ENCODE measurements around the gene ETF1.

ETF1 gene

GRCh38 chr5:138563340-138564118, 20.5 kb upstream of the ETF1 start:
- DNase-seq (ENCODE audit: low read depth, low spot score) = no peak

GRCh38 chr5:138560971-138561370, 17.9 kb upstream of the ETF1 start:
- DNase-seq (ENCODE audit: low read depth, low spot score) = no peak

DNA sequence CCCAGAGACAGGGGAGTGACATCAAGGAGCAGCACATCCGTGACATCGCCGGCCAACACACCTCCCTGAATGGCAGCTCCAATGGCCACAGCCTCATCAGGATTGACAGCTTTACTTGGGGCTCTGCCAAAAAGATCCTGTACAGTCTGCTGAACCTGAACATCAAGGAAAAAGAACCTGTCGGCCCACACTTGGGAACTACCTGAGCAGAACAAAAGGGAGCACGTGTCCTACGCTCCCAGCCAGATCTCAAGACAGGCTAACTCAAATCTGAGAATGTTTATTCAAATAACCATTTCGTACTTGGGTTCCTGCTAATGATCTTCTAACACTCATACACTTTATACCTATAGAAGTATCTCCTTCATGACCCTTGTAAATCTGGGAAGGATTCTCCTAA, 16.9 kb upstream of the ETF1 start:
- no peak for DNase-seq (ENCODE audit: low read depth, low spot score)

DNA sequence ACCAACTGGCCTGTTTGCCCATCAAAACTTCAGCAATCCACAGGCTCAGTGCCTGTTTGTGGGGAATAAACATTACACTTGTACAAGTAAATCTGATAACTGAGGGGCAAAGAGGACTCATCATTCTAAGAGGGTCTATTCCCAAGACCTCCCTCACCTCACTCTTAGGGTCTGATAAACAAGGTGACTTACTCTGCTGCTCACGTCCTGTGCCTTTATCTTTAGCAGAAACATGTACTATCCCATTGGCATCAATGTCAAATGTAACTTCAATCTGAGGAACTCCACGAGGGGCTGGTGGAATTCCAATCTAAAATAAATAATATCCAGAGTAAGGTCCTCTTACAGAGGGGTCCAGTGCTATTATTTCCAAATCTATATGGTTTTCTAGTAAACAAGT, 14.6 kb upstream of the ETF1 start:
- no peak for DNase-seq (ENCODE audit: low read depth, low spot score)

DNA sequence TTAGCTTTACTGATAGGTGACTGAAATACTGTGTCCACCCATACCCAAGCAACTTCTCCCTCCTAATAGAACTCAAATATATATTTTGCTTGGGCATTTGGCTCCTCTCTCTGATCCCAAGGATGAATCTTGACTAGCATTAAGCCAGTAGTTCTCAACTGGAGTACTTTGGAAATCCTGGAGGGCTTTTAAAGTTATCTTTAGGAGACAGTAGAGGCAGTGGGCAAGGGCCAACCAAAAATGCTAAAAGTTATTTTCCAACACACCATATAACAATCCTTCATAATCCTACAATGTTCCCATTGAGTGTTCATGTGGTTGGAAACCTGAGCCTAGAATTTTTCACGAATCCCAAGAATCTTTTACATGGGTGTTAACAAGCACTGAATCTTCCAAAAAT, 11.1 kb upstream of the ETF1 start:
- no peak for DNase-seq (ENCODE audit: low read depth, low spot score)

- DNase-seq (ENCODE audit: low read depth, low spot score) = no peak
These were observed 10.5 kb upstream of the ETF1 start for GRCh38 chr5:138553437-138554095.

GRCh38 chr5:138552657-138553056, 9.6 kb upstream of the ETF1 start:
- DNase-seq (ENCODE audit: low read depth, low spot score) = no peak

DNA sequence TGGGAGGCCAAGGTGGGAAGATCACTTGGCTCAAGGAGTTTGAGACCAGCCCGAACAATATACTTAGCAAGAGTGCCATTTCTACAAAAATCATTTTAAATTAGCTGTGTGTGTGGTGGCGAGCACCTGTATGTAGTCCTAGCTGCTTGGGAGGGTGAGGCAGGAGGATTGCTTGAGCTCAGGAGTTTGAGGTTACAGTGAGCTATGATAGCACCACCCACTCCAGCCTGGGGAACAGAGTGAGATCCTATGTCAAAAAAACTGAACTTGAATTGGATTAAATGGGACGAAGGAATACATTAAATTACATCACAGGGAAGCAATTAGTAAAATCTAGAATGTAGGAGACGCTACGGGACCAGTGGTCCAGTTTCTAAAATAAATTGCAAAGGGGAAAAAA, 6.4 kb upstream of the ETF1 start:
- no peak for DNase-seq (ENCODE audit: low read depth, low spot score)

GRCh38 chr5:138545919-138546562, 3.0 kb upstream of the ETF1 start:
- no peak for DNase-seq (ENCODE audit: low read depth, low spot score)

- DNase-seq (ENCODE audit: low read depth, low spot score) = no peak
These were observed 1.4 kb upstream of the ETF1 start for GRCh38 chr5:138544181-138545134.

GRCh38 chr5:138543730-138544104, 681 bp upstream of the ETF1 start:
- no peak for DNase-seq (ENCODE audit: low read depth, low spot score)

DNA sequence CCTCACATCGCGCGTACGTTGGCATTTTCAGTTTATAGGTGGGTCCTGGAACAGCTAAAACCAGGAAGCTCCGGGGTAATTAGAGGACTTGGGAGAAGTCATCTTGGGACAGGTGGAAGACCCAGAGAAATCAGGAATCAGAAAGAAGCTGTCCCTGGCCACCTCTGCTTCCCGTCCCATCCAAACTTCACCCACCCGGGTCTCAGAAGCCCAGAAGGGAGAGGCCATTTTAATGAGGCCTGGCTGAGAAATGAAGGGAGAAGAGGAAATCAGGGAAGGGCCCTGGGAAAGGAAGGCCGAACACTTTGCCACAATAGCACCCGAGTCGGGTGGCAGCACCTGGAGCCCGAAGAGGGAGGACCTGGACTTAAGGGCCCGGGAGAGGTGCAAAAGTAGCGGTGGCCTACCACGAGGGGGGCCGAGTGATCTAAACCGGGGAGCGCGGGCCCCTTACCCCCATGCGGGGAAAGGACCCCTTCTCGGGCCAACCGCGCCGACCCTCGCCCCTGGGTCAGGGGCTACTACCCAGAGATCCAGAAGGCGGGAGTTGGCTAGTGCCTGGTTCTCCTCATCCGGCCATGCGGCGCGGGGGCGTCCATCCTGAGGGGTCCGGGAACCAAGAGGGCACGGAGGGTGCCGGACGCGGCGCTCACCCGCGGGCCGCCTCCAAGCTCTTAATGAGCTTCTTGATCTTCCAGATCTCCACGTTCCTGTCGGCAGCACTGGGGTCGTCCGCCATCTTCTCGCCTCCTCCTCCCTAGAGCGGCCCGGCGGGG, 668 bp downstream of the ETF1 start:
- no peak for DNase-seq (ENCODE audit: low read depth, low spot score)

DNA sequence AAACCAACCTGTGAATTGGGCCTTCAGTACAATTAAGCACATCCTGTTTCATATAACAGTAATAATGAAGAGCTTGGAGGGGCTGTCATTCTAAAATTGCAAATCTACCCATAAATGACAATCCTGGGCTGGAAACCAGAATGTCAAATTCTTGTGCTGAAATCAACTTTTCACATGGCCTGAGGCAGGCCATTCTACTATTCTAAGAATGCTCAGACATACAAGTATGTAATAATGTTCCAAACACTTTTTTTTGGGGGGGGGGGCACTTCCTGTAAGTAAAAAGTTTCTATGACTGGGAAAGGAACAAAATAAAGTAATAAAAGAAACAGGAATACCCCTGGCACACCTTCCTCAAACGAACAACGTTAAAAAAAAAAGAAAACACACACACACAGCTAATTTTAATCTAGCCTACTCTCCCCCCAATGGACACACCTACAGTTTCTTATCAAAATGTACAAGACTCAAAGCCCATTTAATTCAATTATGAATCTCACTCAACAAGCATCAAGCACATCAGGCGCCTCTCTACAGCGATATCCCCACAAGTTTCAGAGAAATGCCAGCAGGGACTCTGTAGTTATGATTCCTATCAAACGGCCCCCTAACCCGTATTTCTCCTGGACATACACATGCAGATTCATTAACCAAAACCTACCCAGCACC, 1.4 kb downstream of the ETF1 start:
- DNase-seq (ENCODE audit: low read depth, low spot score) = no peak

GRCh38 chr5:138539791-138540190, 3.2 kb downstream of the ETF1 start:
- no peak for DNase-seq (ENCODE audit: low read depth, low spot score)

DNA sequence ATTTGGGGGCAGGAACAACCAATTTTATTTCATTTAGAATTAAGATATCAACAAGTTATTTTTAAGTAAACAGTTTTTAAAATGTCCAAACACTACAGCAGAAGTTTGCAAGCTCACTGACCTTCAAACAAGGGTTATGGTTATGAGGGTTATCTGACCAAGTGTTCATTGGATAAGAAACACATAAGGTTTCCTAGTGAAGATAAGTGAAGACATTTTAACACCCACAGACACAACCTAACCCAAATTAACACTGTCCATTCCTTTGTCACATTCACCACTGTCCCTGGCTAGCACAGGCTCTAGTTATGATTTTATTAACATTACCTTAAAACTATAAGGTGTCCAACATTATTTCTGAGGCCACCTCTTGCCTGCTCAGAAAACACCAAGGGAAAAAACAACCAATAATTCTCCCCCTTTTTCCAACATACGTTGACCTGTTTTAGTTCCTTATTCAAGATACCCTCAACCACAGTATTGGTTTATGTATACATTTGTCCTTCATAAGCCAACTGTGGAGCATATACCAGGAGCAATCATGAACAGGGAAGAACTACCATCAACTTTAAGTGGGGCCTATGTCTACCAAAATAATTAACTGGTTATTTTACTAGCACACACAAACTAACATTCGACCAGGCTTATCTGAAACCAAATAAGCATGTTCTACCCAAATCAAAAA, 4.0 kb downstream of the ETF1 start:
- no peak for DNase-seq (ENCODE audit: low read depth, low spot score)

DNA sequence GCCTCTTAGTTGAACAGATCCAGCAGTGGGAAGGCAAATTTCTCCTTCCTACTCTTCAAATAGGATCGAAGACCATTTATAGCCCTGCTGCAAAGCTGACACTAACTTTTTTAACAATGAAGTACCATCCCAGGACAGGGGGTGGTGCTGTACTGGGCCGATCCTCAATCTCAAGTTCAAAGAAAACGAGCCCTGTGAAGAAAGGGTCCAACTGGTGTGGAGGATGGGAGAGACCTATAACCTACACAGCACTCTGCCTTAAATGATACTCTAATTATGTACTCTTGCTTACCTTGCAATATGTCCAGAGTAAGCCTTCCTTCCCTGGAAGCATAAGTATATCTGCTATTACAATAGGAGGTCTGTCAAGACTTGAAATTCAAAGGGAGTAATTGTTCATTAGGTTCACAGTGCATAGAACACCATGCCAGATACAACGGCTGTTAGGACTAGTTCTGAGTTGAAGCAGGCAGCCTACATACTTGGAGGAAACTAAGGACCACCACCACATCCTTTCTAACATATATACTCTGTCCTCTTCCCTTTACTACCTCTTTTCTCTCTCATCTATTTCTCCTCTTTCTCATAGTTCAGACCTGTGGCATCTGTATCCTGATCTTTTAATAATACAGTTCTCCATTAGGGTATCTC, 6.2 kb downstream of the ETF1 start:
- no peak for DNase-seq (ENCODE audit: low read depth, low spot score)

DNA sequence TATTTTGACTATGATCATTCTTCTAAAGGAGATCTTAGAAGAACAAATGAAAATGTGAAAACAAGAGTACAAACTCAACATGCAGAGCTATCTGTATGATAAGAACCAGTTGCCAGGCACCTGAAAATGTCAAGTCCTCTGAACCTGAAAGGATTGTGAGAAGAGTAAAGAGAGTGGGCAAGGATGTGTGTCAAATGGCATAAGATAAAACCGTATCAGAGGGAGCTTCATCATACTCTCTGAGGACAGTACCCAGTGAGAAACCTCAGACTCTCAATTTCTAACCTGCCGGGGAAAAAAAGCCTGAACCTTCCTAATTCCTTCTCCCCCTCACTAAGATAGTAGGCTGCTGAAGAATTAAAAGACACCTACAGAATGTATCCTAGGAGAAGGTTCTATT, 6.8 kb downstream of the ETF1 start:
- no peak for DNase-seq (ENCODE audit: low read depth, low spot score)

GRCh38 chr5:138533973-138534941, 8.8 kb downstream of the ETF1 start:
- no peak for DNase-seq (ENCODE audit: low read depth, low spot score)

Measured in activated CD4-positive, CD25-positive, alpha-beta regulatory T cell treated with anti-CD3 and anti-CD28 coated beads, Interleukin-2, amount 50 U/mL, for 16 hours (primary cell).